ENCODE data around the gene MAP3K14. TPM values are rescaled to one million over a fixed set of nuclear protein-coding genes. Genes with fewer than 3 reads are reported as not detected.

The MAP3K14 gene
- total RNA-seq, 1 experiment from 2014 or later: 16.4 TPM

- H3K27ac ChIP-seq (ENCODE audit: low read depth, low read length): peak overlapping the region; percentile 94
- peak; percentile 93 for ATAC-seq
- TF ChIP-seq YY1 (IDR thresholded peaks at IDR 0.05; ENCODE audit: extremely low read depth, insufficient replicate concordance, low read depth, low read length): no peak
- no peak for TF ChIP-seq POLR2A (IDR thresholded peaks at IDR 0.05; ENCODE audit: borderline replicate concordance, extremely low read depth, insufficient read depth, insufficient read length)
- no peak for TF ChIP-seq CBX3 (IDR thresholded peaks at IDR 0.05; ENCODE audit: low read depth)
- TF ChIP-seq CTCF (IDR thresholded peaks at IDR 0.05 in 2 of 3, conservative IDR thresholded peaks at IDR 0.05 in 1 of 3; ENCODE audit: borderline replicate concordance in 1 of 3, insufficient read depth in 1 of 3, low read depth in 2 of 3, low read length in 2 of 3): no peak
- peak; percentile 61 for TF ChIP-seq SIN3A (IDR thresholded peaks at IDR 0.05; ENCODE audit: low read depth)
- TF ChIP-seq JUND (IDR thresholded peaks at IDR 0.05): no peak
- TF ChIP-seq ZBTB33 (IDR thresholded peaks at IDR 0.05; ENCODE audit: extremely low read depth, insufficient replicate concordance, low read length): no peak
- TF ChIP-seq CEBPB (IDR thresholded peaks at IDR 0.05; ENCODE audit: low read depth): no peak
- TF ChIP-seq EZH2phosphoT487 (IDR thresholded peaks at IDR 0.05; ENCODE audit: borderline replicate concordance): no peak
- no peak for TF ChIP-seq FOSL1 (IDR thresholded peaks at IDR 0.05; ENCODE audit: low read depth)
- TF ChIP-seq EZH2 (IDR thresholded peaks at IDR 0.05): no peak
- no peak for TF ChIP-seq ZFX (IDR thresholded peaks at IDR 0.05)
- peak; percentile 66 for TF ChIP-seq SP1 (IDR thresholded peaks at IDR 0.05; ENCODE audit: low read depth)
- no peak for TF ChIP-seq REST (IDR thresholded peaks at IDR 0.05; ENCODE audit: low read depth)
- TF ChIP-seq RAD21 (IDR thresholded peaks at IDR 0.05; ENCODE audit: low read depth): no peak
- TF ChIP-seq TCF7L2 (IDR thresholded peaks at IDR 0.05; ENCODE audit: borderline replicate concordance, extremely low read depth, insufficient read depth, insufficient read length): peak; percentile 69
- no peak for TF ChIP-seq ATF3 (IDR thresholded peaks at IDR 0.05)
- TF ChIP-seq MAX (IDR thresholded peaks at IDR 0.05): peak; percentile 81; the same call in 1 of the 2 replicates
- no peak; the same call in 1 of the 2 replicates for TF ChIP-seq ELF1 (IDR thresholded peaks at IDR 0.05; ENCODE audit: borderline replicate concordance, low read depth)
These were observed 69.2 kb downstream of the MAP3K14 start for GRCh38 chr17:45247429-45248131.

More at GRCh38 chr17:45247429-45248131, 69.2 kb downstream of the MAP3K14 start:
- CTCF ChIA-PET: interaction anchor here (0.9 to 3.2 kb wide), 10 partner anchors 9 to 178 kb away, joined by 3 to 12 read pairs (median 4); partner anchors contain the start of gene ACBD4
- Histone ChIP-seq H3K9ac (ENCODE audit: low read length) (peak overlapping the region; percentile 92), H3K36me3 (ENCODE audit: control insufficient read depth in 1 of 2, insufficient read depth in 2 of 2, low read length in 2 of 2) (peaks cover 0 to 4% of the 10 kb centered on the region in 2 experiments; a peak in 2 of 4 replicates), H2AFZ (ENCODE audit: low read depth, low read length, poor library complexity, severe bottlenecking) (peak overlapping the region; percentile 77), H3K27me3 (ENCODE audit: insufficient read depth, low read length) (no peaks in the 10 kb centered on the region), H4K20me1 (ENCODE audit: insufficient read depth) (no peaks in the 10 kb centered on the region), H3K4me2 (ENCODE audit: low read length) (peak overlapping the region; percentile 99), H3K79me2 (ENCODE audit: insufficient read depth, low read length) (peaks cover 9% of the 10 kb centered on the region; the same call in 1 of the 2 replicates), H3K4me3 (replicated peaks in 1 of 2; ENCODE audit: low read depth in 1 of 2, low read length in 2 of 2) (peak overlapping the region; percentile 82 to 95), H3K9me3 (ENCODE audit: control insufficient read depth in 1 of 2, insufficient read depth in 1 of 2, low read depth in 1 of 2, low read length in 2 of 2) (no peaks in the 10 kb centered on the region), H3K4me1 (ENCODE audit: control insufficient read depth in 1 of 2, insufficient read depth in 2 of 2, low read length in 2 of 2) (peaks cover 11 to 19% of the 10 kb centered on the region in 2 experiments; a peak in 3 of 4 replicates), H3K9me2 (ENCODE audit: insufficient read depth) (no peaks in the 10 kb centered on the region)
- POLR2A ChIA-PET: interaction anchor here (1.0 kb wide), 1 partner anchor 177 kb away, joined by 3 read pairs; no protein-coding TSS in a partner anchor
- no TSS peak for BruUV-seq (replicated peaks)
- peak; percentile 91 for DNase-seq (ENCODE audit: low read depth, low spot score)
- RAD21 ChIA-PET (ENCODE audit: low non-redundant PET in 1 of 2, low total read pairs in 2 of 2, uncharacterized antibody in 2 of 2, unreplicated experiment in 2 of 2): interaction anchor here in 1 of 2 experiments (1.2 kb wide), 1 partner anchor 28 kb away, joined by 4 read pairs; no protein-coding TSS in a partner anchor
- intact Hi-C loops (cut with micrococcal nuclease): loop anchor here (1.0 kb wide), 1 partner anchor 16 kb away; no protein-coding TSS in a partner anchor

Measured in HCT116 (cell line).